ENCODE measurements around the gene AMY2B.
"Not testable (repeated sequence)": the region's sequence is repeated elsewhere in the genome, so short reads cannot be mapped to it uniquely, and the experiment has no call there.

The AMY2B gene

GRCh38 chr1:103571289-103571688, at the start of gene AMY2B:
Gene AMY2B (plus strand): TSS chr1:103571589. CDS start chr1:103571603, 14 bp downstream.
- DNase-seq (ENCODE audit: low read depth, low spot score): not testable (repeated sequence)

- DNase-seq (ENCODE audit: low read depth, low spot score): no peak
Observed at GRCh38 chr1:103523346-103523745, 48.0 kb upstream of the AMY2B start.

GRCh38 chr1:103525114-103525606, 46.2 kb upstream of the AMY2B start:
- no peak for DNase-seq (ENCODE audit: low read depth, low spot score)

- DNase-seq (ENCODE audit: low read depth, low spot score): peak; percentile 81
Observed at GRCh38 chr1:103525607-103526507, 45.5 kb upstream of the AMY2B start, which contains the start of gene RNPC3. Gene RNPC3 (plus strand): TSS chr1:103525699. CDS start chr1:103526071, 372 bp downstream.

- no peak for DNase-seq (ENCODE audit: low read depth, low spot score)
Observed at GRCh38 chr1:103527331-103527730, 44.1 kb upstream of the AMY2B start.

GRCh38 chr1:103529746-103530145, 41.6 kb upstream of the AMY2B start:
- no peak for DNase-seq (ENCODE audit: low read depth, low spot score)

- DNase-seq (ENCODE audit: low read depth, low spot score): no peak
Observed at GRCh38 chr1:103538226-103538625, 33.2 kb upstream of the AMY2B start.

- DNase-seq (ENCODE audit: low read depth, low spot score): no peak
Observed at GRCh38 chr1:103541431-103541830, 30.0 kb upstream of the AMY2B start.

GRCh38 chr1:103546496-103546895, 24.9 kb upstream of the AMY2B start:
- DNase-seq (ENCODE audit: low read depth, low spot score): no peak

- DNase-seq (ENCODE audit: low read depth, low spot score): no peak
Observed at GRCh38 chr1:103547840-103548239, 23.5 kb upstream of the AMY2B start.

- no peak for DNase-seq (ENCODE audit: low read depth, low spot score)
Observed at GRCh38 chr1:103560427-103560826, 11.0 kb upstream of the AMY2B start.

- DNase-seq (ENCODE audit: low read depth, low spot score): not testable (repeated sequence)
Observed at GRCh38 chr1:103561124-103561523, 10.3 kb upstream of the AMY2B start.

- peak; percentile 3 for DNase-seq (ENCODE audit: low read depth, low spot score)
Observed at GRCh38 chr1:103561643-103562395, 9.6 kb upstream of the AMY2B start.

- no peak for DNase-seq (ENCODE audit: low read depth, low spot score)
Observed at GRCh38 chr1:103563056-103563455, 8.3 kb upstream of the AMY2B start.

GRCh38 chr1:103569493-103569892, 1.9 kb upstream of the AMY2B start:
- DNase-seq (ENCODE audit: low read depth, low spot score): no peak

GRCh38 chr1:103576065-103576464, 4.7 kb downstream of the AMY2B start:
- DNase-seq (ENCODE audit: low read depth, low spot score): no peak

GRCh38 chr1:103576784-103577183, 5.4 kb downstream of the AMY2B start:
- not testable (repeated sequence) for DNase-seq (ENCODE audit: low read depth, low spot score)

- no peak for DNase-seq (ENCODE audit: low read depth, low spot score)
Observed at GRCh38 chr1:103582464-103582863, 11.1 kb downstream of the AMY2B start.

- no peak for DNase-seq (ENCODE audit: low read depth, low spot score)
Observed at GRCh38 chr1:103583887-103584286, 12.5 kb downstream of the AMY2B start.

GRCh38 chr1:103584537-103584936, 13.1 kb downstream of the AMY2B start:
- DNase-seq (ENCODE audit: low read depth, low spot score): no peak

GRCh38 chr1:103602740-103603139, 31.4 kb downstream of the AMY2B start:
- DNase-seq (ENCODE audit: low read depth, low spot score): not testable (repeated sequence)

GRCh38 chr1:103616362-103616761, 45.0 kb downstream of the AMY2B start:
- DNase-seq (ENCODE audit: low read depth, low spot score): no peak
